Measurements from ENCODE around the gene MMP20.
"Not testable (repeated sequence)": the region's sequence is repeated elsewhere in the genome, so short reads cannot be mapped to it uniquely, and the experiment has no call there.

Gene MMP20

GRCh38 chr11:102625177-102625576 lies at the start of gene MMP20:
Gene MMP20, minus strand, starts transcription at chr11:102625332. Its CDS starts 13 bp downstream, at chr11:102625319.
- no peak for DNase-seq

GRCh38 chr11:102669664-102670063 lies 44.5 kb upstream of the MMP20 start:
- DNase-seq: no peak

GRCh38 chr11:102666331-102666957 lies 41.3 kb upstream of the MMP20 start:
- DNase-seq: peak; percentile 54 to 75

DNA sequence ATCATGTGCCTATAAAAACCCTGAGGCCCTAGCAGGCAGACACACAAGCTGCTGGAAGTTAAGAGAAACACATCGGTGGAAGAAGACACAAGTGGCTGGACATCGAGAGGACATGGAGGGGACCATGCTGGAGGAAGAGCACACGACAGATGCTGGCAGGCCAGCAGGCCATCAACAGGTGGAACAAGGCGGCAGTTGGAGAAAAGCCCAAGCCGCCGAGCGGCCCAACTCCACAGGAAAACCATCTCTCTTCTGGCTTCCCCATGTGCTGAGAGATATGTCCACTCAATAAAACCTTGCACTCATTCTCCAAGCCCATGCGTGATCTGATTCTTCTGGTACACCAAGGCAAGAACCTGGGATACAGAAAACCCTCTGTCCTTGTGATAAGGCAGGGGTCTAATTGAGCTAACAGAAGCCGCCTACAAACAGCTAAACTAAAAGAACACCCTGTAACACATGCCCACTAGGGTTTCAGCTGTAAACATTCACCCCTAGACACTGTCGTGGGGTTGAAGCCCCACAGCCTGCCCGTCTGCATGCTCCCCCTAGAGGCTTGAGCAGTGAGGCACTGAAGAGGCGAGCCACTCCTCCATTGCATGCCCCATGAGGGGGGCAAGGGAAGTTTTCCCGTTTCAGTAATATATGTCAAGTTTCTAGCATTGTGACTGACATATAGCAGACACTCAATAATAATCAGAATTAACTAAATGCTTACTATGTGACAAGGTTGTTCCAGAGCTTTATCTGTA lies 39.0 kb upstream of the MMP20 start:
- DNase-seq: no peak

DNA sequence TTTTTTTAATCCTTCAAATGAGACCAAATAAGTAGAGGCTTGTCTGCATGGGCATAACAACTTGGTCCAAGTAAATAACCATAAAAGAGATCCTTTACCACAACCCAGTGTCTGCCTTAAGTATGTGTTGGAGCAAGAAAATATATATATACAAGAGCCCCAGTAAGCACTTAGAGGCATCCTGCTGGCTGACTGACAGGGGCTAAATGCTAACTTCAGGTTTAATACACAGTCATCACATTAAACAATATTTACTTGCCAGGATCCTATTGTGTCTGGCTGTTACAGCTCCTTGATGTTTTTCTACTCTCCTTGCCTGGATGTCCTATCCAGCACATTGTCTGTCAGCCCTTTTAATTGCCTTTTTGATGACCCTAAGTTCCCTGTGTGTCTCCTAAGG lies 37.5 kb upstream of the MMP20 start:
- no peak for DNase-seq

DNA sequence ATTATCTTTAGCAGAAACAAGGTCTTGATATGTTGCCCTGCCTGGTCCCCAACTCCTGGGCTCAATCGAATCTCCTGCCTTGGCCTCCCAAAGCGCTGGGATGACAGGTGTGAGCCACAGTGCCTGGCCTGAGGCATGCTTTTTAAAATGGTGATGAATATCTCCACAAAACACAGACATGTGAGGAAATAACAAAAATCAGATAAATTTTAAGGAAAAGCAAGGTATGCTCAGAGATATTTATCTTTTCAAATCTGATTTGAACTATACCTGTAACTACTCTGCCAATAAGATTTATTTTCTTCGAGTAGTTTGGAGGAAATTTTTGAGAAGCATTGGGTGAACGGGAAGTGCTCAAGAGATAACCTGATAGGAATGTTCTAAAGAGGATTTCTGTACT lies 35.9 kb upstream of the MMP20 start:
- no peak for DNase-seq

GRCh38 chr11:102656528-102656927 lies 31.4 kb upstream of the MMP20 start:
- no peak for DNase-seq

- DNase-seq: no peak
Observed at GRCh38 chr11:102655547-102655946, 30.4 kb upstream of the MMP20 start.

DNA sequence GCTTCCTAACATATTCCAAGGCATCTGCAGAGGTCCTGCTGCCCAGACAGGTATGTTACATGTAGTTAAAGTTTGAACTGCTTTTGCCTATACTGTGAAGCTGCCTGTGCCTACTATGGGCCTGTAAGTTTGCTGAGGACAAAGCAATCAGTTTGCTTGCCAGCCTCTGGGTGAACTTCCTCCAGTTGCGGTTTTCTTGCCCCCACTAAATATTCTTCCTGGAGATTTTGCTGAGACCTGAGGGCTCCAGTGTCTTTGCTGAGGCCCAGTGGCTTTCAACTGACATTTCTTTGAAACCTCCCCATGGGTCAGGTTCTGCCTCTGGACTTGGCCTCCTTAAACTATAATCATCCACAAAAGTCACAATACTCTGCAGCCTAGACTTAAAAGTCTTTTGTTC lies 29.6 kb upstream of the MMP20 start:
- no peak for DNase-seq

DNA sequence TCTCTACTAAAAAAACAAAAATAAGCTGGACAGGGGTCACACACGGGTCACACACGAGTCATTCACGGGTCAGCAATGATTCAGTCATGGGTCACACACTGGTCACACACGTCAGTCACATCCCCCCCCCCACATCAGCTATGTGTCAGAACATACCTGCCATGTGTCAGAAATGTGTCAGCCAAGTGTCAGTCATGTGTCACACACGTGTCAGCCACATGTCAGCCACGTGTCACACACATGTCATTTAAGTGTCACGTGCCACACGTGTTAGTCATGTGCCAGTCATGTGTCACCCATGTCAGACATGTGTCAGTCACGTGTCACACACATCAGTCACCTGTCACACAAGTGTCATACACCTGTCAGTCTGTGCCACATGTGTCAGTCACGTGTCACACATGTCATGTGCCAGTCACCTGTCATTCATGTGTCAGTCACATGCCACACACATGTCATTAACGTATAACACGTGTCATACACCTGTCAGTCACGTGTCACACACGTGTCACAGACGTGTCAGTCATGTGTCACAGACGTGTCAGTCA lies 28.7 kb upstream of the MMP20 start:
- DNase-seq: no peak

DNA sequence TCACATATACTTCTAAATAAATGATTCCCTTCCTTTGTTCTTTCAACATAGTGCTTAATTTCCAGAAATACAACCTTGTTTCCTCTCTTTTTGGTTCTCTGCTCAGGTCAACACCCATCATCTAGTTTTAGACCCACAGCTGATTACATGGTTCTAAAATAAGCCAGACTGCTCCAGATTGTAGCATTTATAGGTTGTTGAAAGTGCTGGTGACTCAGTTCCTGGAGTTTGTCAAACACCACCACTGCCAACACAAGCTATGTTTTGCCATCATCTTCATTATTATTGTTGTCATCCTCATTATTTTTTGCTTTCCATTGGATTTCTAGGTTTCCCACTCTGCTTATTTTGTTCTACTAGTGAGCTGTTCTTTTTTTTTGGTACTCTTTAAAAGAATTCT lies 22.3 kb upstream of the MMP20 start:
- DNase-seq: no peak

GRCh38 chr11:102643941-102644340 lies 18.8 kb upstream of the MMP20 start:
- DNase-seq: no peak

DNA sequence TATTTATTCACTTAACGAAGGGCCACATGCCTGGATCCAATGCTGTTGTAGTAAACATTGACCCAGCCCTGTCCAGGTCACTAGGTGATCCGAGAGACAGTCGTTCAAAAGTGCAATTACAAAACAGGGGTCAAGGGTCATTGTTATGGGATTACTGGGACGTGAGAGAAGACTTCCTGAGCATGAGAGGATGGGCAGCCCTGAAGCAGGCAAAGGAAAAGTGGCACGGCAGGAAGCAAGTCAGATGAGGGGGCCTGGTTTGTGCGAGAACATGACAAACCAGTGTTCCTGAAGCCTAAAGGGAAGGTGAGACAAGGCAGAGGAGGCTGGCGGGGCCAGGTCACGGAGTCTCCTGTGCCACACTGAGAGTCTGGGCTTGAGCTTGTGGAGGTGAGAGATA lies 15.8 kb upstream of the MMP20 start:
- DNase-seq: no peak

- no peak for DNase-seq
Observed at GRCh38 chr11:102639656-102640055, 14.5 kb upstream of the MMP20 start.

DNA sequence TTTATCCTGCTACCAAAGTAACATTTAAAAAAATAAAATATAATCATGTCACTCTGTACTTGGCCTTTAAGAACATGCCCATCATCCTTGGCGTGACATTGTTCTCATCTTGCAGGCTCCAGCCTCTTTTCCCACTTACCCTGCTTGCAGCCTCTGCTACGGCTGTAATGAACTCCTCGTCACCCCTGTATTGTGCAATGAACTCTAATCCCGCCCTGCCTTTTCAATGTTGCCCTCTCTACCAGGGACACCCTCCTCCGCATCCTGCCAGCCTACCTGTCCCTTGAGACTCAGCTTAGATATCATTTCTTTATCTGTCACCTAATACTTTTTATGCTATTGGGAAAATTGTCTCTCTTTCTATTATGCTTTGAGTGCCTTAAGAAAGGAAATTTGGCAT lies 12.6 kb upstream of the MMP20 start:
- no peak for DNase-seq

GRCh38 chr11:102633385-102634026 lies 8.4 kb upstream of the MMP20 start:
- no peak for DNase-seq

GRCh38 chr11:102632026-102632425 lies 6.9 kb upstream of the MMP20 start:
- no peak for DNase-seq

DNA sequence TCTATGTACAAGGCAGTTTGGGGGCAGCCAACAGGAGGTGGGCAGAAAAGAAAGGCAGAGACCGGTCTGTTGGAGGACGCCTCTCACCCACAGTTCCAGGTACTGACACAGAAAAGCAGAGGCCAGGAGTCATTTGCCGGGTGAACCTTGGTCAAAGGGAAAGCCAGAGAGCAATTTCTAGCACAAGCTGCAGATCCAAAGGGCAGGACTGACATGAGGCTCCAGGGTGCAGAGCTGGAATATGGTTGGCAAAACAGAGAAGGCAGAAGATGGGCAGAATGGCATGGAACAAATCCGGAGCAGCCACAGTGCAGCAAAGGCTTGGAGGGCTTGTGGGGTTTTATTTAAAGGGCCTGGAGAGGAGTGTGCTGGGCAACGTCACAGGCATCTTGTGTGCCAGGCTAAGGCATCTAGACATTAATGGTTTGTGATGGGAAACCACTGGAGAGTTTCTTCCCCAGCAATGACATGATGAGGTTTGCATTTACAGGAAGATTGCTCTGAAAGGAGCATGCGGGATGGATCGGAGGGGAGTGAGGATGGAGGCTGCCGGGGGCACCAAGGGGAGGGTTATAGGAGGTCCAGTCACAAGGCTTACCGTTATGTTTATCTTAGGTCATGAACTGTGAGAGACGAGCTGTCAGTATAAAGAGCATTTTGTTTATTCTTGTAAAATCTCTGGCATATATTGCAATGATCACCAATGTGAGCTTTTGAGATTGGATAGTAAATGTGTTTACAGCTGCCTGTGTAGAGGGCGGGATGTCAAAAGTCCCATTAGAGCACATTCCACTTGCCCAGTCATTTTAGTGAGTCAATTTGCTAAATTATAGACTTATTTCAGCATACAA lies 5.7 kb upstream of the MMP20 start:
- no peak for DNase-seq

DNA sequence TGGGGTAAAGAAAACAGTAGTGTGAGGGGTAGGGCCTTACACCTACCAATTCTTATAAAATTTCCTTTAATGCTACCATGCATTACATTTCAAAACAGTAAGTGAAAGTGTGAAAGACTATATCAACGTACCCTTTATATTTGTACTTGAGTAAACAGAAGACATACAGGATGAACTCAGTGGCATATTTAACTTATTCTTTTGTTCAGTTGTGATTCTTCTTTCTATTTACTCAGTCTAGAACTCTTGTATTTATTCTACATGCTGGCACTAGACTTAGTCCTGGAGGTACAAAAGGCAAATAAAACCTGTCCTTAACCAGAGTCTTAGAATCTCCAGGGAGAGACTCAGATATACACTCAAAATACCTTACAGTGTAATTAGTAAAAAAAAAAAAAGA lies 4.8 kb upstream of the MMP20 start:
- DNase-seq: not testable (repeated sequence)

DNA sequence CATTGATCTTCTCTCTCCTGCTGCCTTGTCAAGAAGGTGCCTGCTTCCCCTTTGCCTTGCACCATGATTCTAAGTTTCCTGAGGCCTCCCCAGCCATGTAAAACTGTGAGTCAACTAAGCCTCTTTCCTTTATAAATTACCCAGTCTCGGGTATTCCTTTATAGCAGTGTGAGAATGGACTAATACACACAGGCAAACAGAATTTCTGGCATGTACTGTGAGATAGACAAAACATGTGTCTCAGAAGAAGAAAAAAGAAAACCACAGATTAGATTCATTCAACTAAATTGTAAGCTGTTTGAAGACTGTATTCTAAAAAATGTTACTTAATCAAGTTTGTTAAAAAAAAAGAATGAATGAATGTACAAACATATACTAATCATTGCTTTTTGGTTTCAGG lies 1.5 kb upstream of the MMP20 start:
- DNase-seq: no peak

DNA sequence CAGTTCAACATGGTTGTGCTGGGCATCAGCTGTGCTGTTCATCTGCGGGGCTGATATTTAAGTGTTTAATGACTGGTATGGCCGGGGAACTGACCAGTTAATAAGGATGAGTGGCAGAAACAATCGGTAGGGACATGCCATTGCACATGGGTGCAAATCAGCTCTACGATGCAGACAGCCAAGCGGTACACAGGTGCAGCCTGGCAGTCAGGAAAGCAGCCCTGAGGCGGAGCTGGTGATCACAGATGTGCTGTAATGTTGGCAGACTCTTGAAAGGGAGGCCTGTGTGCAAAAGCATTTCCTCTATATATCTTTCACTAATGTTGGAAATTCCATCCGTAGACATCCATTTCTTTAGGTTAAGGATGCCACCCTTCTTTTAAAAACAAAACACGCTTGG lies 1.1 kb downstream of the MMP20 start:
- DNase-seq: no peak

GRCh38 chr11:102623128-102623527 lies 2.0 kb downstream of the MMP20 start:
- no peak for DNase-seq

DNA sequence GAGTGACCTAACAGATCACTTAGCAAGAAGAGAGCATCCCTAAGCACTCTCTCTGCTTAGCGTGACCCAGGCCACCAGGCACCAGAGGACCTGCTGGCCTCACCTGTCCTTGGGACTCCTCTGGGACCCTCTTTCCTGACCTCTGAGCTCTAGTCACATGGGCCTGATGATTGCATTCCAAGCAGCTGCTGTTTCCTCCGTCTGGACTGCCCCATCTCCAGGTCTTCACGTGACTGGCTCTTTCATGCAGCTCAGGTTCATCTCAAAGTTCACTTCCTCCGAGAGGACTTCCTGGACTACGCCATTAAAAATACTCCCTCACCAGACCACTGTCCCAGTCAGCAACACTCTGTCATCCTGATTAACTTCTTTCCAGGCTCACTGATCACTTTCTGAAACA lies 2.9 kb downstream of the MMP20 start:
- DNase-seq: no peak
